Iris pigment epithelial cell (primary cell): ENCODE measurements around the gene ZBTB38.

Source experiments
- DNase-seq: peaks from one replicate; pipeline ENCODE4 v3.0.0-alpha.2; 2011; ENCODE audit warnings: low read depth

ZBTB38 gene, protein sequence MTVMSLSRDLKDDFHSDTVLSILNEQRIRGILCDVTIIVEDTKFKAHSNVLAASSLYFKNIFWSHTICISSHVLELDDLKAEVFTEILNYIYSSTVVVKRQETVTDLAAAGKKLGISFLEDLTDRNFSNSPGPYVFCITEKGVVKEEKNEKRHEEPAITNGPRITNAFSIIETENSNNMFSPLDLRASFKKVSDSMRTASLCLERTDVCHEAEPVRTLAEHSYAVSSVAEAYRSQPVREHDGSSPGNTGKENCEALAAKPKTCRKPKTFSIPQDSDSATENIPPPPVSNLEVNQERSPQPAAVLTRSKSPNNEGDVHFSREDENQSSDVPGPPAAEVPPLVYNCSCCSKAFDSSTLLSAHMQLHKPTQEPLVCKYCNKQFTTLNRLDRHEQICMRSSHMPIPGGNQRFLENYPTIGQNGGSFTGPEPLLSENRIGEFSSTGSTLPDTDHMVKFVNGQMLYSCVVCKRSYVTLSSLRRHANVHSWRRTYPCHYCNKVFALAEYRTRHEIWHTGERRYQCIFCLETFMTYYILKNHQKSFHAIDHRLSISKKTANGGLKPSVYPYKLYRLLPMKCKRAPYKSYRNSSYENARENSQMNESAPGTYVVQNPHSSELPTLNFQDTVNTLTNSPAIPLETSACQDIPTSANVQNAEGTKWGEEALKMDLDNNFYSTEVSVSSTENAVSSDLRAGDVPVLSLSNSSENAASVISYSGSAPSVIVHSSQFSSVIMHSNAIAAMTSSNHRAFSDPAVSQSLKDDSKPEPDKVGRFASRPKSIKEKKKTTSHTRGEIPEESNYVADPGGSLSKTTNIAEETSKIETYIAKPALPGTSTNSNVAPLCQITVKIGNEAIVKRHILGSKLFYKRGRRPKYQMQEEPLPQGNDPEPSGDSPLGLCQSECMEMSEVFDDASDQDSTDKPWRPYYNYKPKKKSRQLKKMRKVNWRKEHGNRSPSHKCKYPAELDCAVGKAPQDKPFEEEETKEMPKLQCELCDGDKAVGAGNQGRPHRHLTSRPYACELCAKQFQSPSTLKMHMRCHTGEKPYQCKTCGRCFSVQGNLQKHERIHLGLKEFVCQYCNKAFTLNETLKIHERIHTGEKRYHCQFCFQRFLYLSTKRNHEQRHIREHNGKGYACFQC (N-terminal part only)

DNA sequence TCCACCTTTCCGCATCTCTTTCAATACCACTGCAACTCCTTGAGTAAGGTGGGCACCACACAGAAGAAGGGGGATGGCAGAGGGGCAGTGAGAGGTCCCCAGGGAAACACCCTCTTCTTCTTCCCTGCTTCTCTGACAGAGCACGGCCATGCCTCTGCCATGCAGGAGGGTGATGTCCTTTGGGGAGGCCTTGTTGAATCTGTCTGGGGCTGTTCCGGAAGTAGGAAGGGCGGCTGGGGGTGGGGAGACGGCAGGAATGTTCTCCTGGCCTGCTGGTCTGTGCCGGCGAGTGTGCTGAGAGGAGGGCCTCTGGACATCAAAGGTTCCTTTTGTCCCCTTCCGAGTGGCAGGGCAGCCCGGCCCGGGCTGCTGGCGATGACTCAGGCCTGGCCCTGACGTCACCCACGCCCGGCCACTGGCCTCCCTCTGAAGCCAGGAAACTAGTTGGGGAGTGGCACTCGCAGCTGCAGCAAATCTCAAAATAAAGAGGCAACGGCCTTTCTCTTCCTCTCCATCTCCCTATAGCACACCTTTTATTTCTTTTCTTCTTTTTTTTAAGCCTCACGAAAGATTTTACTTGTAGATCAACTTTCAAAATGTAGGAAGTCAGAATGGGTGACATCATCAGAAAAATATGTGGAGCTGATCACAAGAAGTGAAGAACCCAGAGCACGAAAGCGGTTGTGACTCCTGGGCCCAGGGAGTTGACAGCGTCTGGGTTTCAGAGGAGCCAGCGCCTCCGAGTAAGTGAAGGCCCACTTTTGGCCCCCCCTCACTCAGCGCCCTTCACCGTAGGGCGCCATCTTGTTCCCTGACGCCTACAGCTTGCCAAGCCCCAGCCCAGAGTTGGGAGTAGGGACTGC is at the start of gene ZBTB38:
ZBTB38 (plus strand) TSS at position 443 of the 863 bp plus-strand sequence. CDS start 73,885 bp downstream, outside the sequence.
- DNase-seq = peak; percentile 94

DNA sequence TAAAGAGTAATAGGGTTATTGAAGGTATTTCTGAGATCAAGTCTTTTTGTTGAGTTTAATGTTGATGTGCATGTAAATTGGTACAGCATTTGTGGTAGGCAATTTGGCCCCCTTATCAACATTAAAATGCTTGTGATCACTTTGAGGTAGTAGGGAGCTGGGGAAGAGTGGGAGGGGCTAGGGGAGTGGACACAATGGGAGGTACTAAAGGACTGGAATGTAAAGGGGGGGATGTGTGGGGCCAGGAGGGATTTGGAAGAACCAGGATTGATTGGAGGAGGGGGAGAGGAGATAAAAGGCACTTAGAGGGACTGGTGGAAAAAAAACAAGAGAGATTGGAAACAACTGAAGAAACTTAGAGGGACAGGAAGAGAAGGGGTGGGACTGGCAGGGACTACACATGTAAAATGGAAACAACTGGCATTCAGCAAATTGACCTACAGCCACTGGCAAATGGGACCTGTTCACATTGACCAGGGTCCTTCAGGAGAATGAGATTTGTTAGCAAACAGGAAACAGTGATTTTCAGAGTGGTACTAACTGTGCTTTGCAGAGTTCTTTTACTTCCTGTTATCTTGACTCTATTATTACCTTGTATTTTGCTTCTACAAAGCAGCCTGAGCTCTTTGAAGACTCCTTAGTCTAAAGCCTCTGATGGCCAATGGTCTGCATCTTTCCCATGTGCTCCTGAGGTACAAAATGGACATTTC is 47.8 kb upstream of the ZBTB38 start:
- DNase-seq = no peak

DNA sequence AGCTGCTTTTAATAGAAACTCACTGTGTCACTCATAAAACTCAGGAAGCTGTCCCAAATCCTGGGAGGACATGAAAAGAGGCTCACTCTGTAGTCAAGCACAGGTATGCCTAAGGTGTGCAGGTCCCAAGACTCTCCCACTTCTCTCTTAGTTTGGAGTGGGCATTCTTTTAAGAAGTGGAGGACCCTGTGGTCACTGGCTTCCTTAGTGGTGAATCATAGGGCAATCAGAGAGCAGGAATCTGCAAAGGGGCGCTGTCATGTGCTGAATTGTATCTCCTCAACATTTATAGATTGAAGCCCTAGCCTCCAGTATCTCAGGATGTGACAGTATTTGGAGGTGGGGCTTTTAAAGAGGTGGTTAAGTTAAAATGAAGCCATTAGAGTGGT is 47.2 kb upstream of the ZBTB38 start:
- peak; percentile 66 for DNase-seq

DNA sequence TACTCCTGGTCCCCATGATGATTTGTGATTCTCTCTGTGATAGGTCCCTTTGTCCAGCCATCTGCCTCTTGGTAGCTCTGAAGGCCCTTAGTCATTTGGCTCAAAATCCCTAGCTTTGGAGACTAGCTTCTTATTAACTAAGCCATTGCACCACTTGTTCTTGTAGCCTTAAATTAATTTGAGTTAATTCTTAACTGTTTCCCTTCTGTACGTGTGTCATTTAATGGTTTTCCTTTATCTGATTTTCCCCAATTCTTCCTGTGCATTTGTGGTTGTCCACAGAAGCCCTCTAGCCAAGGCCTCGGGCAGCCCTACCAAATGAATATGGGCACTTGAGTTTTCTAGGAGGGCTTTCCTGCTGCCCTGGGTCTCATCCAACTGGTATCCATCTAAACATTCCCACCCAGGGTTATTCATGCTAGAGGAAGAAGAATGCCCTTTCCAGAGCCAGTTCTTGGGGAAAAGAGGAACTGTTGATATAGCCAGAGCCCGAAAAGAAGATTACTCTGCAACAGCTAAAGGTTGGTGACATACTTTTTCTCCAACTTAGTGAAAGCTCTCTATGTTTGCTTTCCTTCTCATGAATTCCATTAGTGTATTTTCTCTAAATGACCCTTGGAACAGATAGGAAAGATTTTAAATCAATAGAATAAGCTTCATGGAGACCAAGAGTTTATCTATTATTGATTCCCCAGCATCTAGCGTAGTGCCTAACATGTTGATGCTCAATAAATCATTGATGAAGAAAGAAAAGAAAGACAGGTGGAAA is 44.2 kb upstream of the ZBTB38 start:
- no peak for DNase-seq

DNA sequence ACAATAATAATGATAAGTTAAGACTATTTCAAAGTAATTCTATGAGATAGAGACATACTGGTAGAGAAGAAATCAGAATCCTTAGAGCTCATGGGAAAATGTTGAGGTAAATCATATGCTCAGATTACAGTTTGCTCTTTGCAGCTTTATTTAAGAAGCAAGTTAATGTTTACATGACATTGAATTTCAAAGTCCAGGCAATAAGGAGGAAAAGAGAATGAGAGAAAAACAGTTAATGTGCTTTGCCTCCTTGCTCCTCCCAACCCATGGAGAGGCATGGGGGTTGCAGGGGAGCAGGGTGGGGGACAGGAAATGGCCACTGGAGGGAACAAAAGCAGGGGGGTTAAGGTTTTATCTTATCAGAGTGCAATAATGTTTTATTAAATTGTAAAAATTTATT is 42.2 kb upstream of the ZBTB38 start:
- DNase-seq = no peak

DNA sequence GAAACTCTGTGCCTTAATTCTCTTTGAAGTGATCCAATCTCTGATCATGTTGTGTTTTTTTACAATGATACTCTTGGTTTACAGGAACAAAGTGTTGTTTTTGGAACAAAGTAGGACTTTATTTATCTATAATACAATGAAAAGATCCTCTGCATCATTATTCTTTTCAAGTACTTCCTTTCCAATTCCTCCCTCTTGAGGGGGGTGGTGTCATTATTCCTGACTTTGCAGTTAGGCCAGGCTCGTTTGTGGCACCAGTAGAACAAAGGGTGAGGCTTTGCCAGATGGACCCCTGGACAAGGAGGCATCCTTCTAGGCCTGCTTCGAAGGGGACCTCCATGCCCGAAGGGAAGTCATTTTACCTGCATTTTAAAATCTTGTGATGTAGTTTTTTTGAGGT is 41.7 kb upstream of the ZBTB38 start:
- DNase-seq = no peak

DNA sequence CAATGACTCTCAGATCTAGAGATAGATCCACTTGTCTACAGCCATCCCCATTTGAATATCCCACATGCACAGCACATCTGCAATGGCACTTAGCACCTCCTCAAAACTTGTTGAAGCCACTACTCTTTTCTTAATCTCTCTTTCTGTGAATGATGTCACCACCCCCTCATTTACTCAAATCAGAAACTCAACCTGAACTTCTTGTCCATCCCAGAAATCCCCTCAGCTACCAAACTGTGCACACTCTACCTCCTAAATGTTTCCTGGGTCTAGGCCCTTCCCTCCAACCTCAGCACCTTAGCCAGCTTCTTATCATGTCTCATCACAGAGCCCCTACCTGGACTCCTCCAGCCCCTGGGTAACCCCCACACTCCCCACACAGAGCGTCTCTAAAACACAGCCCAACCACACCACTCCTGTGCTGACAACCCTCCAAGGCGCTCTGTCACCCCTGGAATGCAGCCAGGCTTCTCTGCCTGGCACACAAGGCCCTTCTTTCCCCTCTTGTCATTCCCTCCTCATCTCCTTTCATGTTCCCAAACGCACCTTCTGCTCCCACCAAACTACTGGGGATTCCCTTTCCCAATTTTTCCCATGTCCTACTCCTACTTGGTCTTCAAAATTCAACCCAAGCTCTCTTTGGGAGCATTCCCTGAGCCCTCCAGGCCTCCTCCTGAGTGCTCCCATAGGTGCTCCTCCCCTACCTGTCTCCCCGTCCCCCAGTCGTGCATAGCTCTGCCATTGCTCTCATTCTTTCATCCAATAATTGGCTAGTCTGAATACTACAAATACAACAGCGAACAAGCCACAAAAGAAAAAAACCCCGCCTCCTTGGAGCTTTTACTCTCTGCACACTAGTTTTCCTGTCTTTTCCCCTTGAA is 39.8 kb upstream of the ZBTB38 start:
- DNase-seq = no peak

DNA sequence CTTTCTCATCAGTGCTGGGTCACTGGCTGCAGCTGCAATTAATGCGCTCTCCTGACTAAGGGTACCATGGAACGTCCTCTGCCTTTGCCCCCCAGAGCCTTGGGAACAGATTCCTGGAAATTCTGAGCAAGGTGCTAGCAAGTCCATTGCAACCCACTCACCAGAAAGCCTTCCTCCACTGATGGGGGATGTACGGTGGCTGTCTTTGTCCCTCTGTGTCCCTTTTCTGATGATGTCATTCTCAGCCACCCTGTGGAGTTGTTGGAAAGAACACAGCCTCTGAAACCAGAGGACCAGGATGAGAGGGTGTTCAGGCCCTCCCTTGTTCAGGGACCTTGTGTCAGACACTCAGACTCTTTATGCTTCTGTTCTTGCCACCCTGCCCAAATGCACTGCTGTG is 38.1 kb upstream of the ZBTB38 start:
- DNase-seq = no peak

DNA sequence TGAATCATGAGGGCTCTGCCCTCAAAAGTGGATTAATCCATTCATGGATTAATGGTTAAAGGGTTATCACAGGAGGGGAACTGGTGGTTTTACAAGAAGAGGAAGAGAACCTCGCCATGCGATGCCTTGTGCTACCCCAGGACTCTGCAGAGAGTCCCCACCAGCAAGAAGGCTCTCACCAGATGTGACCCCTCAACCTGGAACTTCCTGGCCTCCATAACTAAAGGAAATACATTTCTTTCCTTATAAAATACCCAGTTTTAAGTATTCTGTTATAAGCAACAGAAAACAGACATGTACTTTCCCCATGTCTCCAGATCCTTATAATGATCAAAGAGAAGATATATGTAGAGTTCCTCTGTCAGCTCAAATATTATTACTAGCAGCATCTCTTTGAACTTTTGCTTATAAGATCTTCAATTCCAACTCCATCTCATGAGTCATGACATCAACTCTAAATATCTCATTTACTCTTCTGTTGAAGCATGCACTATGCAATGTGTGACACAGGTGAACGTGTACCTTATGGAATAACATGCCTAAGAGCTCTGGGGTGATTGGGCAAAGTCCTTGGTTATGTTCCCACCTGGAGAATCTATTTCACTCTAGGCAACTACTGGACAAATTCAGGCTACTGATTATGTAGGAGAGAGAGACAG is 37.5 kb upstream of the ZBTB38 start:
- no peak for DNase-seq

DNA sequence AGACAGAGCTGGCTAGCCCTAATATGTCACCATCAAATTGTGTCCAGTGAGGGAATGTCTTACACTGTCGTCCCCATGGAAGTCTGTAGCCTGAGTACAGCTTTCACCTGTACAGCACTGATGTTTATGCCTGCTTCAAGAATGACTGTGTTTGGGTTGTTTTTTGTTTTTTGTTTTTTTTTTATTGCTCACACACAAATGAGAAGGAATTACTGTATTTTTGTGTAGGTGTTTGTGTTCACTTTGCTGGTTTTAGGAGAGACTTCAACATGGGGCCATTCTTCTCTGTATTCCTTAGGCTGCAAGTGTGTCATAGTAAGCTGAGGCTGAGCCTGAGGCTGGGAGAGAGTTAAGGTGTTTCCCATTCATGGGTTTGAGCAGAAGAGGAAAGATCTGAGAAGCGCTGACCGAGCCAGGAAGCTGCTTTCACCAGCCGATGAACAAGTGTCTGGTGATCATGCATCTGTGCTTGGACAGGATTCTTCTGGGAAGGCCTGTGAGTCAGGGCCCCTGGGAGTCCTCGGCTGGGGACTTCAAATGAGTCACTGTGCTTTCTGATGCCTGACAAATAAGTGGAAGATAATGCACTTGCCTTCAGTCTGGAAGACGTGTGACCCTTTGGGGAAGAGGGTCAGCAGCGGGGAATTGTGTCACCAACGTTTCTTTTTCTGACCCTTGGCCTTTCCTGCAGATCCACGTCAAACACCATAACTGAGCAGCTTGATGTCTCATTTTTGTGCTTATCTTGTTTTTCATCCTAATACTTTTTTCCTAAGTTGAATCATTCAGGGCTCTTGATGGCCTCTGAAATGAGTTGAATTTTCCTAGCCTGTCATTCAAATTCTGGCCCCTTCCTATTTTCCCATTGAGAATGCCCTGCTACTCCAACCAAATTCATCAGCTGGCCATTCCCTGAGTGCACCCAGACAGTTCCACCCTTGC is 36.7 kb upstream of the ZBTB38 start:
- DNase-seq = peak; percentile 98

DNA sequence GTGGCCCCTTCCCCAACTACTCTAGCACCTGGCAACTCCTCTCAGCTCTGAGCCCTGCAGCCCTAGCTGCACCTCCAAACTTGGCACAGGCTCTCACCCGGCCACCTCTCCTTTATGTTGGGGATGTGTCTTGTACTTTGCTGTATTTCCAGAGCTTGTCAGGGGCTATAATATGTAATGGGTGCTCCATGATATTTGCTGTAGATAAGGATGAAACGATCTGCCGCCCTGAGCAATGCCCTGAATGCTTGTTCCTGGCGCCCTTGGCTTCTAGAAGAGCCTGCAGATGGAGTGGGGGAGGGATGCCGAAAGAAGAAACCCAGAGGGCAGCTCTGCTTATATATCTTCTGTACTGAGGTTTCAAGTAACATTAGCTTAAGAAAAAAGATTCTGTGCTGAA is 35.9 kb upstream of the ZBTB38 start:
- no peak for DNase-seq

DNA sequence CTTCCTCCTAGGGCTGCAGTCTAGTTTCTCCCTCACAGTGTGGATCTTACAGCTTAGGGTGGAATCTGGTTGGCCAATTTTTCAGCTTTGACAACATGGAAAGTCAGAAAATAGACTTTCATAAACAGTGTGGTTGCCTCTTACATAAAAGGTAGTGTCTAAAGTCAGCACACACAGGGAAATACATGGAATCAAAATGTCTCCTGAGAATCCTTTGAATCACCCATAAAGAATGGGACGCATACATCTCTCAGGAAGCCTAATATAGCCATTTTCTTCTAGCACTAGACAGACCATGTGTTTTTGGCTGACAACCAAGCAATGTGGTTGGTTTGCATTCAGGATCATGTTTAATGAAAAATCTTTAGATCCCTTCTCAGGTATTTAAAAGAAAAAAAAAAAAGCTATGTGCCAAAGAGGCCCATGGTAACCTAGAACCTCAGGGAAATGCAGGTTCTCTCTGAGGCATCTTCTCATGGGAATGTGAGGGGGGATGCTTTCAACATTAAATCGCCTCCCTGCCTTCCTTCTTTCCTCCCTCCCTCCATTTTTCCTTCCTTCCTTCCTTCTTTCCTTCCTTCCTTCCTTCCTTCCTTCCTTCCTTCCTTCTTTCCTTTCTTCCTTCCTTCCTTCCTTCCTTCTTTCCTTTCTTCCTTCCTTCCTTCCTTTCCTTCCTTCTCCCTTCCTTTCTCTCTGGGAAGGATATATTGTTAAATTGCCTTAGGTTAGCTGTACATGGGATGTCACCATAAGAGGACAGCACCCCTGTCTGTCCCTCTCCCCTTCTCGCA is 34.3 kb upstream of the ZBTB38 start:
- DNase-seq = peak; percentile 52

DNA sequence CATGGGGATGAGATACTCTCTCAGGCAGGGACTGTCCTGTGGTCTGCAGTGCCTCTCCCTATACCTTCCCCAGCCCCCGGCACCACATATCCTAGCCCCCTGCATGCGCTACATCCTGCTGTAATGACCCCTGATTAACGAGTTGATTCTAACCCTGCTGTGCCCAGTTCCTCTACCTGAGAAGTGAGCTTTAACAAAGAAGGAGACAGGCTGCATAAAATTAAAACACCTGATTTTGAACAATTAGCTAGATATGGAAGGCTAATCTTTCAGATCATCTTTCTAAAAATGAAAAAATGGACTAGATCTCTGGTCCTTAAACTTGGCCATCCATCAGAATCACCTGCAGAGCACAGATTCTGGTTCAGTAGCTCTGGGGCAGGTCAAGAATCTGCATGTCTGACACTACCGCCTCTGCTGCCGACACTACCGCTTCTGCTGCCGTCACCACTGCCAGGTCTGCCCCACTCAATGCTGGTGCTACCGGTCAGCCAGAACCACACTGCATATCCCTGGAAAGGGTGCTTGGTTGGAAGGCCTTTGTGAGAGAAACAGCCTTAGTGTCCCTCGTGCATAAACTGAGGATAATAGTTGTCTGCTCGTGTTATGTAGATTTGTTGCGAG is 33.6 kb upstream of the ZBTB38 start:
- no peak for DNase-seq

DNA sequence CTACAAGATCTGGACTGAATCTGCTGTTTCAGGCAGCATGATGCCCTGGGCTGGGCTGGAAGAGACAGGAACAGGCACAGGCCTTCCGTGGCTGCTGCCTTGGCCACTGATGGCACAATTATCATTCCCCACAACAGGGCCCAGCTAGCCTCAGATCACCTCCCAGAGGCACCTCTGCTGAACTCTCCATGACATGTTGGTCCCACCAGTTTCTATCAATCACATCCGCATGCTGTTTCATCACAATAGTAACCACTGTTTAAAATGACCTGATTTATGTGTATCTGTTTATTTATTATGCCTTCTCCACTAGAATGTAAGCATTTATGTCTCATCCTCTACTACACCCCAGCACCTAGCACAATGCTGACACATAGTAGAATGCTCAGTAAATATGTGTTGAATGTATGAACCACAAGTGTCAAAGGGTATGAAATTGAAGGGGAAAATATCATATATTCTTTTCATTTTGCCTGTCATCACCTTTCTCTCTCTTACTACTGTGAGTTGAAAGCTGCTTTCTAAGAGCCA is 32.7 kb upstream of the ZBTB38 start:
- peak; percentile 84 for DNase-seq

DNA sequence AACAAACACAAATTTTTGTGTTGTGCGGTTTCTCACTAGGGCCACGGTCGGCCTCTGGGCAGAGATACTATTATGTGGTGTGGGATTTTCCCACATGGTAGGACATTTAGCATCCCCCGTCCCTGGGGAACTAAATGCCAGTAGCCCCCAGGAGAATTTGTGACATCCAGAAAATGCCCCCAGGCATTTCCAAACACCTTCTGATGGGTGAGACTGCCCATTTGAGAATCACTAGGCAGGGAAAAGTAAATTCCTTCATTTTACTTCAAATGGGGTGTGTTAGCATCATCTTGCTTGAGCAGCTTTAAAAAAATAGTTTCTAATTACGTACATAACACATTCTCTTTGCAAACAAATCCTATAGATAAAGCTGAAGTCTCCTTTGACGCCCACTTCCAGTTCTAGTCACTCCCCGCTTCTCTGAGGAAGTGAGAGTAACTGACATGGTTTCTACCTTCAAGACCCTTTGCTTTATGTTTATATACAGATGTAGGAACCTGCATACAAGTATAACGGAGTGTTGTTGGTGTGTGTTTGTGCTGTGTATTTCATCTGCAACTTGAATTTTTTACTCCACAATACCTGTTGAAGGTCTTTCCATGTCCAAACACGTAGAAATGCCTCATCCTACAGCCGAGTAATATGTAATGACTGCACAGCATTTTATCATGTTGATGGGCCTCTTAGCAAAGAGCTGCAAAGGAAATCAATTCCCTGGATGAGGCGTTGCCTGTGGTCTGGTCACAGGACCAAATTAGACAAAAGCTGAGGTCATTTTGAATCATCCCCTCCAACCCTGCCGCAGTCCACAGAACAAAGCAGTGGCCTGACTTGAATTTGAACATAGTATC is 31.4 kb upstream of the ZBTB38 start:
- peak; percentile 79 for DNase-seq
